Activated CD4-positive, alpha-beta T cell treated with anti-CD3 and anti-CD28 coated beads, Interleukin-2, amount 50 U/mL, for 48 hours (primary cell): Measurements from ENCODE around the gene CNGA4.
"Not testable (repeated sequence)": the region's sequence is repeated elsewhere in the genome, so short reads cannot be mapped to it uniquely, and the experiment has no call there.

Experiments used
- DNase-seq, 2 experiments: peaks; one replicate each; pipeline ENCODE4 v3.0.0-alpha.2; 2020

Gene CNGA4

GRCh38 chr11:6270584-6271246 is 31.8 kb downstream of the CNGA4 start:
- no peak for DNase-seq

- DNase-seq: no peak
These were observed 32.7 kb downstream of the CNGA4 start for GRCh38 chr11:6271598-6271997.

- DNase-seq: no peak
These were observed 34.3 kb downstream of the CNGA4 start for GRCh38 chr11:6273188-6273587.

- not testable (repeated sequence) for DNase-seq
These were observed 41.9 kb downstream of the CNGA4 start for GRCh38 chr11:6280809-6281208.

GRCh38 chr11:6283453-6284023 is 44.6 kb downstream of the CNGA4 start:
- no peak for DNase-seq

- no peak for DNase-seq
These were observed 45.4 kb downstream of the CNGA4 start for GRCh38 chr11:6284250-6284649.

- DNase-seq: no peak
These were observed 46.1 kb downstream of the CNGA4 start for GRCh38 chr11:6285019-6285418.
